Epithelial cell of umbilical artery (primary cell): Measurements from ENCODE around the gene PRRX1. TPM values are rescaled to one million over a fixed set of nuclear protein-coding genes. Genes with fewer than 3 reads are reported as not detected.

Experiments used
- total RNA-seq: library from RNA; depleted of rRNA; stranded (reverse); fragments of >200 nt; gene quantifications from 2 replicates; pipeline ENCODE4 v1.2.3, GENCODE V29; 2014

PRRX1 gene
- 0.32 and 6.8 TPM in 2 replicates for total RNA-seq

DNA sequence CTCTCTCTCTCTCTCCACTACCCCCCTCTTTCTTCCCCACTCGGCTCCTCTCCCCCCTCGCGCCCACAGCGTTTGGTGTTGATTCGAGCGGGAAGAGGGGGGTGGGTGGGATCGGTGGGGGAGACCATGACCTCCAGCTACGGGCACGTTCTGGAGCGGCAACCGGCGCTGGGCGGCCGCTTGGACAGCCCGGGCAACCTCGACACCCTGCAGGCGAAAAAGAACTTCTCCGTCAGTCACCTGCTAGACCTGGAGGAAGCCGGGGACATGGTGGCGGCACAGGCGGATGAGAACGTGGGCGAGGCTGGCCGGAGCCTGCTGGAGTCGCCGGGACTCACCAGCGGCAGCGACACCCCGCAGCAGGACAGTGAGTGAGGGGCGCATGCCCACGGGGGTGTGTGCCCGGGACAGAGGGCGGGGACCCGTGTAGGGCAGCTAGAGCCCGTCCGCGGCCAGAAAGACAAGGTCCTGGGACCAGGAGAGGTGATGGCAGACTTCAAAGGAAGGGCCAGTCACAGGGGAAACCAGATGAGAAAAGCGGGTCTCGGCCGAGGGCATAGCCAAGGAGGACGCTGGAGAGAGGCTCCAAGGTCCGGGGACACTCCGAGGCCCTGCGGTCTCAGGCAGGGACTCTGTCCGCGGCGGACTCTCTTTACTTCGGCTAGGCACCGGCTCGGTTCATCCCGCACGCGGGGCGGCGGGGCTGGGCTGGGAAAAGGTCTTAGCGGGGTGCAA is at the start of gene PRRX1:
Gene PRRX1 (plus strand): TSS at position 39 of the 735 bp plus-strand sequence. CDS start 88 bp downstream, at position 127.

Other genes with a start within 250 kb of the PRRX1 start
- gene GORAB, start 132.0 kb upstream of the PRRX1 start, total RNA-seq = 8.1 and 11.6 TPM in 2 replicates